ENCODE results near the gene N4BP2L1. TPM values are rescaled to one million over a fixed set of nuclear protein-coding genes. Genes with fewer than 3 reads are reported as not detected.

Gene N4BP2L1
- total and polyA plus RNA-seq, 4 donors: 11.0 to 64.6 (median 26.5) TPM

- H3K27ac ChIP-seq (ENCODE audit: low read depth in 1 of 2, low read length in 2 of 2): peak overlapping the region; percentile 96 to 99
Measured at GRCh38 chr13:32429433-32429909, 1.5 kb upstream of the N4BP2L1 start.

GRCh38 chr13:32428581-32429432, 877 bp upstream of the N4BP2L1 start:
- no peaks in the 10 kb centered on the region for H3K27me3 ChIP-seq (ENCODE audit: control insufficient read depth in 4 of 4, insufficient read depth in 4 of 4, low read length in 3 of 4)
- H3K4me3 ChIP-seq (ENCODE audit: low read depth in 1 of 3, low read length in 3 of 3): peak overlapping the region; percentile 9 to 95 (median 52)
- peak overlapping the region; percentile 75 to 85 for H3K9ac ChIP-seq (ENCODE audit: low read depth in 1 of 2, low read length in 2 of 2)
- peak overlapping the region; percentile 96 to 99 for H3K27ac ChIP-seq (ENCODE audit: low read depth in 1 of 2, low read length in 2 of 2)
- peaks cover 7 to 22% (median 14%) of the 10 kb centered on the region in 4 donors for H3K4me1 ChIP-seq (ENCODE audit: control insufficient read depth in 4 of 4, insufficient read depth in 4 of 4, low read length in 3 of 4)
- TF ChIP-seq ATF3 (IDR thresholded peaks at IDR 0.05): no peak
- TF ChIP-seq REST (IDR thresholded peaks at IDR 0.05): no peak
- no peak for TF ChIP-seq NR2F2 (IDR thresholded peaks at IDR 0.05)
- no peak for TF ChIP-seq RAD21 (IDR thresholded peaks at IDR 0.05)
- TF ChIP-seq EGR1 (IDR thresholded peaks at IDR 0.05; ENCODE audit: low read depth in 2 of 2): no peak
- TF ChIP-seq MAX (IDR thresholded peaks at IDR 0.05): no peak
- no peak for TF ChIP-seq GABPA (IDR thresholded peaks at IDR 0.05 in 1 of 2, conservative IDR thresholded peaks at IDR 0.05 in 1 of 2)
- TF ChIP-seq FOXA1 (IDR thresholded peaks at IDR 0.05): no peak
- TF ChIP-seq YY1 (IDR thresholded peaks at IDR 0.05): no peak
- TF ChIP-seq ZBTB33 (IDR thresholded peaks at IDR 0.05): no peak
- no peak for TF ChIP-seq RXRA (IDR thresholded peaks at IDR 0.05)
- TF ChIP-seq HNF4A (conservative IDR thresholded peaks at IDR 0.05): no peak
- no peak for TF ChIP-seq FOXA2 (IDR thresholded peaks at IDR 0.05)
- no peak for TF ChIP-seq JUND (IDR thresholded peaks at IDR 0.05)
- no peak for TF ChIP-seq HNF4G (IDR thresholded peaks at IDR 0.05)
- TF ChIP-seq TAF1 (conservative IDR thresholded peaks at IDR 0.05): no peak
- no peaks in the 10 kb centered on the region for H3K9me3 ChIP-seq (ENCODE audit: control insufficient read depth in 4 of 4, low read length in 3 of 4)
- 37% methylated on average over 9 of the region's 9 CpGs for WGBS
- no peak for DNase-seq (ENCODE audit: low spot score)
- H3K36me3 ChIP-seq (ENCODE audit: control insufficient read depth in 4 of 4, insufficient read depth in 3 of 4, low read depth in 1 of 4, low read length in 3 of 4): peaks cover 0 to 4% (median 0%) of the 10 kb centered on the region in 4 donors

More at GRCh38 chr13:32429433-32429909, 1.5 kb upstream of the N4BP2L1 start:
- no peaks in the 10 kb centered on the region for H3K9me3 ChIP-seq (ENCODE audit: control insufficient read depth in 4 of 4, low read length in 3 of 4)
- no peak for DNase-seq (ENCODE audit: low spot score)
- H3K9ac ChIP-seq (ENCODE audit: low read depth in 1 of 2, low read length in 2 of 2): no peak overlapping the region
- H3K27me3 ChIP-seq (ENCODE audit: control insufficient read depth in 4 of 4, insufficient read depth in 4 of 4, low read length in 3 of 4): no peaks in the 10 kb centered on the region
- no peak for TF ChIP-seq MAX (IDR thresholded peaks at IDR 0.05)
- TF ChIP-seq EGR1 (IDR thresholded peaks at IDR 0.05; ENCODE audit: low read depth in 2 of 2): no peak
- no peak for TF ChIP-seq HNF4A (conservative IDR thresholded peaks at IDR 0.05)
- TF ChIP-seq NR2F2 (IDR thresholded peaks at IDR 0.05): no peak
- TF ChIP-seq RXRA (IDR thresholded peaks at IDR 0.05): no peak
- no peak for TF ChIP-seq CTCF (IDR thresholded peaks at IDR 0.05; ENCODE audit: low read depth, low read length, missing input control)
- no peak for TF ChIP-seq SP1 (IDR thresholded peaks at IDR 0.05)
- TF ChIP-seq HNF4G (IDR thresholded peaks at IDR 0.05): no peak
- no peak overlapping the region for H3K4me3 ChIP-seq (ENCODE audit: low read depth in 1 of 3, low read length in 3 of 3)
- H3K4me1 ChIP-seq (ENCODE audit: control insufficient read depth in 4 of 4, insufficient read depth in 4 of 4, low read length in 3 of 4): peaks cover 2 to 15% (median 9%) of the 10 kb centered on the region in 4 donors
- 95% methylated on average over 6 of the region's 6 CpGs for WGBS
- H3K36me3 ChIP-seq (ENCODE audit: control insufficient read depth in 4 of 4, insufficient read depth in 3 of 4, low read depth in 1 of 4, low read length in 3 of 4): peaks cover 0 to 3% (median 0%) of the 10 kb centered on the region in 4 donors
